ENCODE results near the gene KLHDC7B.

DNA sequence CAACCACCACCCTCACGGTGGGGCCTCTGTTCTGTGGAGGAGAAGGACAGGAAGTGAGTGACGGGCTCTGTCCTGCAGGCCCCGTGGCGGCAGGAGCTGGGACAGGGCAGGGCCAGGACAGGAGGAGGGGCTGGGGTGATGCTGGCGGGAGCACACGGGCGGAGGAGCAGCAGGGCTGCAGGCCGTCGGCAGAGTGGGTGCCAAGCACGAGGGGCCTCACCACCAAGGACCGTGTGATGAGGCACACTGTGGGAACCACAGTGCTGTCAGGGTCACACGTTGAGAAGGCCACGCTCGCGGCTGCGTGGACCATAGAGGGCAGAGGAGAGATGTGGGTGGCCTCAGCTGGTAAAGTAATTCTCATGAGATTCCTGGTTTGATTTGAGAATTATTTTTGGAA is 28.8 kb upstream of the KLHDC7B start:
- TF ChIP-seq, protein P1, sequence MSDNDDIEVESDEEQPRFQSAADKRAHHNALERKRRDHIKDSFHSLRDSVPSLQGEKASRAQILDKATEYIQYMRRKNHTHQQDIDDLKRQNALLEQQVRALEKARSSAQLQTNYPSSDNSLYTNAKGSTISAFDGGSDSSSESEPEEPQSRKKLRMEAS (IDR thresholded peaks at IDR 0.05; ENCODE audit: insufficient read depth, insufficient read length): no peak
- TF ChIP-seq, protein P2, sequence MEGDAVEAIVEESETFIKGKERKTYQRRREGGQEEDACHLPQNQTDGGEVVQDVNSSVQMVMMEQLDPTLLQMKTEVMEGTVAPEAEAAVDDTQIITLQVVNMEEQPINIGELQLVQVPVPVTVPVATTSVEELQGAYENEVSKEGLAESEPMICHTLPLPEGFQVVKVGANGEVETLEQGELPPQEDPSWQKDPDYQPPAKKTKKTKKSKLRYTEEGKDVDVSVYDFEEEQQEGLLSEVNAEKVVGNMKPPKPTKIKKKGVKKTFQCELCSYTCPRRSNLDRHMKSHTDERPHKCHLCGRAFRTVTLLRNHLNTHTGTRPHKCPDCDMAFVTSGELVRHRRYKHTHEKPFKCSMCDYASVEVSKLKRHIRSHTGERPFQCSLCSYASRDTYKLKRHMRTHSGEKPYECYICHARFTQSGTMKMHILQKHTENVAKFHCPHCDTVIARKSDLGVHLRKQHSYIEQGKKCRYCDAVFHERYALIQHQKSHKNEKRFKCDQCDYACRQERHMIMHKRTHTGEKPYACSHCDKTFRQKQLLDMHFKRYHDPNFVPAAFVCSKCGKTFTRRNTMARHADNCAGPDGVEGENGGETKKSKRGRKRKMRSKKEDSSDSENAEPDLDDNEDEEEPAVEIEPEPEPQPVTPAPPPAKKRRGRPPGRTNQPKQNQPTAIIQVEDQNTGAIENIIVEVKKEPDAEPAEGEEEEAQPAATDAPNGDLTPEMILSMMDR (IDR thresholded peaks at IDR 0.05; ENCODE audit: extremely low read depth in 1 of 2, insufficient read depth in 1 of 2, low read depth in 1 of 2, low read length in 2 of 2): no peak
- TF ChIP-seq POLR2A (IDR thresholded peaks at IDR 0.05; ENCODE audit: low read depth, low read length) (no peak), EZH2 (IDR thresholded peaks at IDR 0.05; ENCODE audit: borderline replicate concordance, low read depth, low read length, severe bottlenecking) (no peak), MYC (IDR thresholded peaks at IDR 0.05; ENCODE audit: low read depth, low read length) (no peak), POLR2AphosphoS5 (IDR thresholded peaks at IDR 0.05; ENCODE audit: insufficient read depth, low read depth, low read length) (no peak), GATA2 (IDR thresholded peaks at IDR 0.05; ENCODE audit: insufficient read depth, insufficient read length, low read depth, low read length) (no peak), FOS (IDR thresholded peaks at IDR 0.05; ENCODE audit: borderline replicate concordance, insufficient read depth, low read length) (no peak), JUN (IDR thresholded peaks at IDR 0.05; ENCODE audit: borderline replicate concordance, insufficient read depth, insufficient read length, low read depth) (no peak)

All from endothelial cell of umbilical vein (primary cell).